Measurements from ENCODE around the gene ICAM1.

- TF ChIP-seq CTCF (IDR thresholded peaks at IDR 0.05), result peak; percentile 43 to 55 (median 53)
- TF ChIP-seq POLR2A (IDR thresholded peaks at IDR 0.05), result no peak
Observed at GRCh38 chr19:10259162-10259905, 11.6 kb upstream of the ICAM1 start.

All from vagina (tissue), 2 donors.